ENCODE results near the gene OR10J4. TPM values are rescaled to one million over a fixed set of nuclear protein-coding genes. Genes with fewer than 3 reads are reported as not detected.

The OR10J4 gene
- total and polyA plus RNA-seq, 2 of the 4 experiments (the other 2 are of a cell fraction) = not detected

- no peak overlapping the region for H3K56ac ChIP-seq (ENCODE audit: extremely low read depth, insufficient read depth, low read length)
- peaks cover 4% of the 10 kb centered on the region; the same call in 1 of the 2 replicates for H3K9me3 ChIP-seq (ENCODE audit: control insufficient read depth, insufficient read depth, low read length)
- H3K4ac ChIP-seq (ENCODE audit: low read depth, low read length) = no peak overlapping the region
- H2BK20ac ChIP-seq (ENCODE audit: low read depth, low read length) = no peak overlapping the region
- H4K5ac ChIP-seq (ENCODE audit: low read depth, low read length) = no peak overlapping the region
- ATAC-seq (ENCODE audit: low read depth) (no peak), DNase-seq (no peak)
- intact Hi-C loops (cut with micrococcal nuclease) (no loop called here), in situ Hi-C loops (cut with MboI; ENCODE audit: low sequenced_read_pairs) (no loop called here), dilution Hi-C loops (cut with HindIII; ENCODE audit: low sequenced_read_pairs, unreplicated experiment) (no loop called here)
- no peaks in the 10 kb centered on the region for H4K20me1 ChIP-seq (ENCODE audit: insufficient read depth, low read length)
- no peak overlapping the region for H4K91ac ChIP-seq (ENCODE audit: insufficient read depth, low read depth, low read length)
- CTCF ChIA-PET = interaction anchor here (0.6 kb wide), 1 partner anchor 135 kb away, joined by 4 read pairs; no protein-coding TSS in a partner anchor
- no peak overlapping the region for H2BK5ac ChIP-seq (ENCODE audit: low read depth, low read length, poor library complexity, severe bottlenecking)
- POLR2A ChIA-PET (ENCODE audit: unreplicated experiment) = no interaction called here
- no peak overlapping the region for H2BK15ac ChIP-seq (ENCODE audit: low read depth, low read length)
- WGBS, 2 experiments (ENCODE audit: extremely low coverage in 2 of 2, insufficient read length in 1 of 2) = no CpG with 5 or more reads among the region's 2 CpGs
- H3K9me1 ChIP-seq (ENCODE audit: insufficient read depth, low read length) = no peaks in the 10 kb centered on the region
- H3K36me3 ChIP-seq (ENCODE audit: control insufficient read depth, insufficient read depth, low read length) = no peaks in the 10 kb centered on the region
- H3K18ac ChIP-seq (ENCODE audit: low read depth, low read length) = no peak overlapping the region
- H2AFZ ChIP-seq (replicated peaks; ENCODE audit: low read length, poor library complexity) = no peak overlapping the region
- no peak overlapping the region for H4K8ac ChIP-seq (ENCODE audit: low read depth in 2 of 2, low read length in 2 of 2)
- no peak for TF ChIP-seq ELK1 (IDR thresholded peaks at IDR 0.05; ENCODE audit: borderline replicate concordance, low read depth, low read length)
- no peak for TF ChIP-seq BHLHE40 (IDR thresholded peaks at IDR 0.05; ENCODE audit: low read depth, low read length)
- peak; percentile 28; the same call in 1 of the 2 replicates for TF ChIP-seq MAFK (IDR thresholded peaks at IDR 0.05; ENCODE audit: low read depth, low read length)
- no peak for TF ChIP-seq CEBPB (IDR thresholded peaks at IDR 0.05; ENCODE audit: low read depth, low read length)
- no peak for TF ChIP-seq RCOR1 (IDR thresholded peaks at IDR 0.05; ENCODE audit: insufficient replicate concordance, low read length)
- no peak for TF ChIP-seq RFX5 (IDR thresholded peaks at IDR 0.05; ENCODE audit: low read depth, low read length)
- no peak overlapping the region for H3K4me2 ChIP-seq (ENCODE audit: low read depth, low read length)
- no peak overlapping the region for H3K9ac ChIP-seq (ENCODE audit: low read depth, low read length)
- H2AK9ac ChIP-seq (replicated peaks; ENCODE audit: low read depth, low read length, poor library complexity) = no peak overlapping the region
- H3K23ac ChIP-seq (ENCODE audit: low read depth, low read length) = no peak overlapping the region
- H3K27ac ChIP-seq (ENCODE audit: insufficient read depth, low read length) = no peak overlapping the region
- no peaks in the 10 kb centered on the region for H3K4me1 ChIP-seq (ENCODE audit: control insufficient read depth, insufficient read depth, low read length)
- no peaks in the 10 kb centered on the region for H3K27me3 ChIP-seq (ENCODE audit: control insufficient read depth, insufficient read depth, low read length)
- H3K14ac ChIP-seq (replicated peaks; ENCODE audit: low read depth, low read length) = no peak overlapping the region
- H3K79me1 ChIP-seq (ENCODE audit: low read depth in 1 of 2, low read length in 2 of 2) = no peaks in the 10 kb centered on the region
- no peak overlapping the region for H2AK5ac ChIP-seq (ENCODE audit: low read depth, low read length)
- no TSS peak for BruUV-seq (replicated peaks)
- no peak overlapping the region for H2BK120ac ChIP-seq (ENCODE audit: low read depth, low read length)
- no peak overlapping the region for H3K4me3 ChIP-seq (ENCODE audit: insufficient read depth, low read depth, low read length)
Observed at GRCh38 chr1:159459551-159459950, 27.5 kb downstream of the OR10J4 start.
